KMS-11 (cell line): Measurements from ENCODE around the gene GALNS.

Experiments used
- H2AFZ ChIP-seq: fragments of 200-600 bp; sonication (generic); 2 replicates; pipeline ENCODE4 v1.6.1; 2016; ENCODE audit warnings: antibody characterized with exemption, mixed run types, low read depth
- H3K27ac ChIP-seq: fragments of 200-600 bp; sonication (generic); 2 replicates; pipeline ENCODE4 v1.6.1; 2016; ENCODE audit warnings: mild to moderate bottlenecking, mixed run types
- H3K27me3 ChIP-seq: fragments of 200-600 bp; sonication (generic); 2 replicates; pipeline ENCODE4 v1.6.1; 2017; ENCODE audit warnings: mild to moderate bottlenecking, low read depth, mixed run types, moderate library complexity; ENCODE audit not compliant: insufficient read depth
- H3K36me3 ChIP-seq: fragments of 200-600 bp; sonication (generic); 2 replicates; pipeline ENCODE4 v1.6.1; 2017; ENCODE audit warnings: mild to moderate bottlenecking, mixed run types; ENCODE audit not compliant: insufficient read depth
- H3K4me1 ChIP-seq: fragments of 200-600 bp; sonication (generic); 2 replicates; pipeline ENCODE4 v1.6.1; 2016; ENCODE audit warnings: mild to moderate bottlenecking, low read depth, mixed run types; ENCODE audit not compliant: poor library complexity, severe bottlenecking
- H3K4me2 ChIP-seq: fragments of 200-600 bp; sonication (generic); 2 replicates; pipeline ENCODE4 v1.7.0; 2016; ENCODE audit warnings: mild to moderate bottlenecking, mixed run types
- H3K4me3 ChIP-seq: fragments of 200-600 bp; sonication (generic); IDR thresholded peaks from 2 replicates; pipeline ENCODE4 v1.6.1; 2017; ENCODE audit warnings: low read depth, low read length, mixed read lengths; ENCODE audit not compliant: insufficient read depth
- H3K79me2 ChIP-seq: fragments of 200-600 bp; sonication (generic); 2 replicates; pipeline ENCODE4 v1.6.1; 2016; ENCODE audit warnings: low read depth, mixed run types; ENCODE audit not compliant: insufficient read depth
- H3K9ac ChIP-seq: fragments of 200-600 bp; sonication (generic); 2 replicates; pipeline ENCODE4 v1.6.1; 2016; ENCODE audit warnings: mild to moderate bottlenecking, mixed run types
- H4K20me1 ChIP-seq: fragments of 200-600 bp; sonication (generic); 2 replicates; pipeline ENCODE4 v1.6.1; 2016; ENCODE audit warnings: mild to moderate bottlenecking, mixed run types; ENCODE audit not compliant: insufficient read depth
- CTCF ChIP-seq: fragments of 200-600 bp; sonication (generic); conservative IDR thresholded peaks from 2 replicates; pipeline ENCODE4 v1.6.1; 2017; ENCODE audit warnings: low read depth, mild to moderate bottlenecking, antibody characterized with exemption, low read length, moderate library complexity, mixed read lengths

Gene GALNS

GRCh38 chr16:88831838-88832237 lies 24.9 kb downstream of the GALNS start:
- no peak overlapping the region for H3K4me2 ChIP-seq
- no peaks in the 10 kb centered on the region for H3K79me2 ChIP-seq
- no peak overlapping the region for H3K9ac ChIP-seq
- no peak for TF ChIP-seq CTCF
- no peak overlapping the region for H2AFZ ChIP-seq
- no peak overlapping the region for H3K27ac ChIP-seq
- no peaks in the 10 kb centered on the region for H3K4me1 ChIP-seq
- H3K36me3 ChIP-seq = no peaks in the 10 kb centered on the region
- H4K20me1 ChIP-seq = no peaks in the 10 kb centered on the region
- no peaks in the 10 kb centered on the region for H3K27me3 ChIP-seq
- no peak overlapping the region for H3K4me3 ChIP-seq

- Histone ChIP-seq H3K4me3 (no peak overlapping the region), H3K27ac (no peak overlapping the region), H3K4me1 (no peaks in the 10 kb centered on the region), H3K79me2 (no peaks in the 10 kb centered on the region), H3K4me2 (no peak overlapping the region), H4K20me1 (no peaks in the 10 kb centered on the region), H2AFZ (no peak overlapping the region), H3K27me3 (no peaks in the 10 kb centered on the region), H3K9ac (no peak overlapping the region), H3K36me3 (no peaks in the 10 kb centered on the region)
- TF ChIP-seq CTCF = no peak
Measured at GRCh38 chr16:88830783-88831182, 26.0 kb downstream of the GALNS start.

- Histone ChIP-seq H2AFZ (no peak overlapping the region), H3K27ac (no peak overlapping the region)
- TF ChIP-seq CTCF = no peak
Measured at GRCh38 chr16:88830258-88830657, 26.5 kb downstream of the GALNS start.

GRCh38 chr16:88828711-88829110 lies 28.0 kb downstream of the GALNS start:
- H3K9ac ChIP-seq = no peak overlapping the region
- no peaks in the 10 kb centered on the region for H3K36me3 ChIP-seq
- no peak overlapping the region for H3K4me2 ChIP-seq

More at GRCh38 chr16:88830258-88830657, 26.5 kb downstream of the GALNS start:
- Histone ChIP-seq H4K20me1 (no peaks in the 10 kb centered on the region), H3K79me2 (no peaks in the 10 kb centered on the region), H3K4me1 (no peaks in the 10 kb centered on the region), H3K36me3 (no peaks in the 10 kb centered on the region), H3K4me2 (no peak overlapping the region), H3K4me3 (no peak overlapping the region), H3K9ac (no peak overlapping the region), H3K27me3 (no peaks in the 10 kb centered on the region)

More at GRCh38 chr16:88828711-88829110, 28.0 kb downstream of the GALNS start:
- Histone ChIP-seq H4K20me1 (no peaks in the 10 kb centered on the region), H2AFZ (no peak overlapping the region), H3K4me3 (no peak overlapping the region), H3K27me3 (no peaks in the 10 kb centered on the region), H3K79me2 (no peaks in the 10 kb centered on the region), H3K4me1 (no peaks in the 10 kb centered on the region), H3K27ac (no peak overlapping the region)
- TF ChIP-seq CTCF = no peak
